ENCODE results near the gene VTCN1.

Gene VTCN1

DNA sequence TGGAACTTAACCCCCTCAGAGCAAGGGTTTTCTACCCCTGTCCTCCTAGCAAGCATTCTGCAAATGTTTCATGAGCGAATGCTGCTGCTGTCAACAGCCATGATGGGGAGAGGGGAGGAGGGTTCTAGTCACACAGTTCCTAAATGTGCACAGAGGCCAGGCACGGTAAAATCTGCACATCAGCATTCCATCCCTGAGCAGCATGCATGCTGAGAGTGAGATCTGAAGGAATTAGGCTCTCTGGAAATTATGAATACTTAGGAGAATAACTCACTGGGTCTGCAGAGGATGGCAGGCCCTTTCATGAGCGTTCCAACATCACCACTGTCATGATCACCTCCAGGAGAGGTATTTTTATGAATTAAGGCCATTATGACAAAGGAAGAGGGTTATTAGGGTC lies 2.1 kb downstream of the VTCN1 start:
- DNase-seq, result no peak

GRCh38 chr1:117205368-117205767 lies 5.4 kb downstream of the VTCN1 start:
- no peak for DNase-seq

DNA sequence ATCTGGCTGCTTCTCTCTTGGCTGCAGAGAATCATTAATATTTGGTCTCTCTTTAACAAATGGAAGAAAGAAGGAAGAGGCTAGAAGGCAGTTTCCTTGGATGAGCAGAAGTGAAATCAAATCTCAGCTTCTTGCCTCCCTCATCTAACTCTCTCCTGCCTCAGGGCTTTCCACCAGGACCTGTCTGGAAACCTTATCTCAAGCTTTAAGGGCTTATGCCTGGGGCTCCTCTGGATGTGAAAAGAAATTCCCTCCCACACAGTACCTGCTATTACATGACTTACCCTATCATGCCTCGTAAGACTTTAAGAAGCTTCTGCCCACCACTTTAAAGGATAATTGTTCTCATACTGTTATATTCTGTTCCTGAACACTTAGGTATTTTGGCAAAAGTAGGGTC lies 8.9 kb downstream of the VTCN1 start:
- no peak for DNase-seq

DNA sequence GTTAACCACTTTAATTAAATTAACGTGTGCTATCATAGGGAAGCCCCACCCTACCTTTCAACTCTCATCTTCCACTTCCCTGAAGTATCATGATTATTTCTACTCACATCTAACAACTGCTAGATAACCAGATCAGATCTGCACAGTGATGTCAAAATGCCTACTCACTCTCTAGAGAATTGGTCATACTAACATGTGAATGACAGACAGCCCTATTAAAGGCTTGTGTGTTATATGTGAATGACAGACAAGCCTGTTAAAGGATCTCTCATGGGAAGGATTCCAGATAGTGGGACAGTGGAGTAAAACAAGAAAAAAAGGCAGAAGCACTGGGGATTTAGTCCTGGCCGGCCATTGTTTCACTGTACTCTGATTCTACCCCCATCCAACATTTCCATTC lies 12.6 kb downstream of the VTCN1 start:
- DNase-seq, result no peak

- no peak for DNase-seq
Measured at GRCh38 chr1:117189726-117190125, 21.0 kb downstream of the VTCN1 start.

DNA sequence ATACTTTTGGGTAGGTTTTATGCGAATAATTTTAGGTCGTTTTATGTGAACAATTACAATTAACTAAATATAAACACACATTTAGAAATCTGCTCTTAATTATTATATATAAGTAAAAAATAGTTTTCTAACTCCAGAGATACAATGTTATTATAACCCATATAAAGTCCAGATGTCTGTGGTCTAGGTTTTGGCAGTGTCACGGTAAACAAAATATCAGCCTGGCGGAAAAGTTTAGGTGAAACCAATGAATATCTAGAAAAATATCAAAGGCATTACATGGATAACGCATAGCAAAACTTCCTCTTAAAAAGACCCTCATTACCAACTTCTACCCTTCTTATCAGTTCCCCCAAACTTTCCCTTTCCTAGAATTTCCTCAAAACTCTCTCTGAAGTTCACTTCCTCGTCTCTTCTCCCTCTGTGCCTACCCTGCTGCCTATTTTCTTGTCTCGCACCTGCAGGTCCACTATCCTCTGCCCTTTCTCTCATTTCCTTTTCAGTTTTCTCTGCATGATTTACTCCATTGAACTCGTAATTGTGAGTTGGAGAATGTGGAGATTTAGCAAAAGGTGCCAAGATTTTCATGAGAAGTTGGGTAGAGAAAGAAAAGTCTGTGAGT lies 21.8 kb downstream of the VTCN1 start:
- DNase-seq, result no peak

- DNase-seq, result no peak
Measured at GRCh38 chr1:117188170-117188815, 22.4 kb downstream of the VTCN1 start.

- no peak for DNase-seq
Measured at GRCh38 chr1:117183112-117183511, 27.6 kb downstream of the VTCN1 start.

GRCh38 chr1:117182319-117182718 lies 28.4 kb downstream of the VTCN1 start:
- DNase-seq, result no peak

- DNase-seq, result no peak
Measured at GRCh38 chr1:117181630-117182041, 29.1 kb downstream of the VTCN1 start.

- no peak for DNase-seq
Measured at GRCh38 chr1:117180147-117180967, 30.4 kb downstream of the VTCN1 start.

DNA sequence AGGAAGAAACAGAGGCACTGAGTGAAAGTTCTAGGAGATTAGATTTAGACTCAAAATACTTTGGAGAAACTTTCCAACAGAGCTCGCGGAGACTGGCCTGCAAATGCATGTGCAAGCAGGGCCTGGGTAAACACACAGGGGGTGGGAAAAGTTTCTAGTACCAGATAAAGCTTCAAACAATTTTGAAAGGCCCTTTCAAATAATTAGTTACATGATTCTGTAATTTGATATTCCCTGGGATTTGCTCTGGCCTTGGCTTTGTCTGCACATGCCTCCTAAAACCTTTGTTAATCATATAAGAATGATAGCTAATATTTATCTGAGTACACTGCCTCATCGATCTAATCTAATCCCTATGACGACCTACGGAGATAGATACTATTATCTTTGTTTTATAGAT lies 31.3 kb downstream of the VTCN1 start:
- no peak for DNase-seq

DNA sequence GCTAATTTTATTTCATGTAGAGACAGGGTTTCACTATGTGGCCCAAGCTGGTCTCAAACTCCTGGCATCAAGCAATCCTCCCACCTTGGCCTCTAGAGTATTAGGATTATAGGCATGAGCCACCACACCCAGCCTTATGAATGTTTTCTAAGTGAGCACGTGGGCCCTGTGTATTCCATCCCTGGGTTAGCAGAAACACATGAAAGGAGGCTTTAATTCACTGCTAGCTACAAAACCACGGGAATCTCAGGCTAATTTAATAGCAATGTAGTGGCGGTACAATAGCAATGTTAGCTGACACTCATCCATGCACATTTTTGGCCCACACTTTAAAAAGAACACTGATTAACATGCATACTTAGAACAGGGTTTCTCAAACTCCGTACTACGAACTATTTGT lies 32.0 kb downstream of the VTCN1 start:
- no peak for DNase-seq

DNA sequence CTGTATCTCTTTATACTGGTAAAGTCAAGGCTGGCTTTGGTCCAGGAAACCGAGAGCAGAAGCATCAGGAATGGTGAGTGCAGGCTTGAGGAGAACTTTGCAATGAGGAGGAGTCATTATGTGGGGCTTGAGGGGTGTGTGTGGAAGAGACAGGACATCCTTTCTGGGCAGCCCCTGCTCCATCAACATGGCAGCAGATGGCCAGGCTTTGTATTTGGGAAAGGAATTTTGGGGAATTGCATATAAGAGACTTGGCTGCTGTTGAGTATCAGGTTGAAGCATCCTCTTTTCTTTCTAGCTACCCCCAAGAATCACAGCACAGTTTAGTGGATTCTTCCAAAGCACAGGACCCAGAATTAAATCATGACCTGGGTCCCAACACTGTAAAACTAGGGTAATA lies 33.4 kb downstream of the VTCN1 start:
- no peak for DNase-seq

GRCh38 chr1:117176579-117176978 lies 34.1 kb downstream of the VTCN1 start:
- DNase-seq, result no peak

DNA sequence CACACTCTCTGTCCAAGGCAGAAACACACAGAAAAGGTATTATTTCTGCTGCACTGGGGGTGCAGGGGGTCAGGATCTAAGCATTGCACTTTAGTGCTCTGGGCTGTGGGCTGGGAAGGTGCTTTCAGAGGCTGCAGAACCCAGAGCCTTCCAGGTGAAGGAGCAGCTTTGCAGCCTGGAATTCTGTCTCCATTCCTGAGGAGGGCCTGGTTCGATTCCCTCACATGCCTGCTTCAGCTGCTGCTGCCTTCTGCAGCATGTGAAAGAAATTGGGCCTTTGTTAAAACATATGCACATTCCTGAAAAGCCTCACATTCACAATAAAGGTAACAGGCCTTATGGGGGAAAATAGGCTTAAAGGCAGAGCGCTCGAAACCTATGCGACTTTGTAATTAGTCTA lies 35.9 kb downstream of the VTCN1 start:
- no peak for DNase-seq

GRCh38 chr1:117173691-117174090 lies 37.0 kb downstream of the VTCN1 start:
- no peak for DNase-seq

GRCh38 chr1:117173006-117173405 lies 37.7 kb downstream of the VTCN1 start:
- DNase-seq, result no peak

GRCh38 chr1:117171900-117172511 lies 38.7 kb downstream of the VTCN1 start:
- DNase-seq, result no peak

GRCh38 chr1:117169871-117170596 lies 40.7 kb downstream of the VTCN1 start:
- DNase-seq, result no peak

GRCh38 chr1:117167402-117167801 lies 43.3 kb downstream of the VTCN1 start:
- no peak for DNase-seq

GRCh38 chr1:117166076-117166475 lies 44.7 kb downstream of the VTCN1 start:
- no peak for DNase-seq

DNA sequence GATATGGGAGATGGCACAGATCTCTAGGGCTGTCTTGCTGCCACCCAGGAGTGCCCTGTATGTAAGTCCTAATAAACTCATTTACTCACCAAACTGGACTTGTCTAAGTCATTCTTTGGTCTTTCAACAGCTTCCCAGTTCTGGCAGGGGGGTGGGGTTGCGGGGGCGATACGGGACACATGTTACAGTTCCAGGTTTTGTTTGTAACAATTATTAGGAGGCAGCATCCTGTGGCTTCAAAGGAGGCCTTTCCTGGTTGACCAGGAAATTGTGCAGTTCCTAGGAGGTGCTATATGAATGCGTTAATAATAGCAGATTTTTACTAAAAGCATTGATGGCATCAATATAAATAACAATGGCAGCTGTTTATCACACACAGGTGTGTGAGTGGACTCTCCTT lies 46.5 kb downstream of the VTCN1 start:
- DNase-seq, result no peak
